T-cell (primary cell): ENCODE measurements around the gene CEACAM5. TPM values are rescaled to one million over a fixed set of nuclear protein-coding genes. Genes with fewer than 3 reads are reported as not detected.

ENCODE experiments used
- ATAC-seq, 4 experiments: fragments of 200-7000 bp in 3 of 4; fragments of 150-1000 bp in 1 of 4; cut with Tn5 transposase; replicated peaks in 1 of 4; 1 replicate in 3 of 4; 2 replicates in 1 of 4; pipeline ENCODE4 v1.10.0; 2021; ENCODE audit warnings: moderate library complexity in 3 of 4, mild to moderate bottlenecking in 2 of 4, moderate number of reproducible peaks in 1 of 4
- CTCF ChIA-PET, 2 donors: fragments of 300-600 bp; sonication (Branson Sonifier 250); formaldehyde crosslinking; loops; one replicate each; lab custom pipeline; 2022; ENCODE audit warnings: antibody characterized with exemption in 2 of 2; lab: Charles Lee
- POLR2A ChIA-PET, 2 donors: fragments of 300-600 bp; sonication (Branson Sonifier 250); formaldehyde crosslinking; loops; one replicate each; lab custom pipeline; 2022; ENCODE audit warnings: antibody characterized with exemption in 2 of 2; lab: Charles Lee
- DNase-seq, 35 experiments: peaks; one replicate each; pipeline versions ENCODE4 v3.0.0 to v3.0.0-alpha.2; 2013 to 2023
- H3K27ac ChIP-seq: one replicate; pipeline ENCODE4 v1.5.1; 2013; ENCODE audit warnings: low read length
- H3K27me3 ChIP-seq, 2 experiments: replicated peaks in 1 of 2; 1 replicate in 1 of 2; 2 replicates in 1 of 2; pipeline versions ENCODE4 v1.6.1 to v1.7.0; 2013; ENCODE audit warnings: low read length in 1 of 2, mixed read lengths in 1 of 2; ENCODE audit not compliant: control insufficient read depth in 2 of 2, insufficient read depth in 2 of 2; ENCODE audit errors: extremely low read depth in 1 of 2
- H3K36me3 ChIP-seq, 2 donors: 1 replicate in 1 of 2; 2 replicates in 1 of 2; pipeline versions ENCODE4 v1.6.1 to v1.7.0; 2013; ENCODE audit warnings: low read length in 1 of 2; ENCODE audit not compliant: control insufficient read depth in 2 of 2, insufficient read depth in 1 of 2; ENCODE audit errors: extremely low read depth in 1 of 2
- H3K4me1 ChIP-seq, 2 experiments: 1 replicate in 1 of 2; 2 replicates in 1 of 2; pipeline versions ENCODE4 v1.6.1 to v1.7.0; 2013; ENCODE audit warnings: low read length in 2 of 2, mixed read lengths in 1 of 2; ENCODE audit not compliant: insufficient read depth in 2 of 2, control insufficient read depth in 1 of 2; ENCODE audit errors: extremely low read depth in 1 of 2
- H3K4me3 ChIP-seq, 2 donors: 1 replicate in 1 of 2; 2 replicates in 1 of 2; pipeline versions ENCODE4 v1.5.1 to v1.7.0; 2013; ENCODE audit warnings: mild to moderate bottlenecking in 2 of 2, low read length in 1 of 2, moderate library complexity in 1 of 2; ENCODE audit not compliant: control insufficient read depth in 1 of 2; ENCODE audit errors: extremely low read depth in 1 of 2
- H3K9me3 ChIP-seq: 2 replicates; pipeline ENCODE4 v1.7.0; 2013
- H3K27ac Mint-ChIP-seq, 2 donors: one replicate each; pipeline ENCODE4 v1.8.0; 2020 to 2021; ENCODE audit warnings: mild to moderate bottlenecking in 2 of 2, mixed read lengths in 2 of 2
- H3K27me3 Mint-ChIP-seq, 2 donors: one replicate each; pipeline ENCODE4 v1.8.0; 2021 to 2022; ENCODE audit warnings: mixed read lengths in 2 of 2
- H3K36me3 Mint-ChIP-seq: one replicate; pipeline ENCODE4 v1.8.0; 2021; ENCODE audit warnings: mixed read lengths
- H3K4me1 Mint-ChIP-seq, 3 donors: one replicate each; pipeline ENCODE4 v1.8.0; 2020 to 2022; ENCODE audit warnings: mixed read lengths in 3 of 3, mild to moderate bottlenecking in 1 of 3
- H3K4me3 Mint-ChIP-seq, 3 donors: one replicate each; pipeline ENCODE4 v1.8.0; 2020 to 2022; ENCODE audit warnings: mild to moderate bottlenecking in 3 of 3, mixed read lengths in 3 of 3, moderate library complexity in 3 of 3
- H3K9me3 Mint-ChIP-seq, 3 donors: one replicate each; pipeline ENCODE4 v1.8.0; 2020 to 2022; ENCODE audit warnings: mixed read lengths in 3 of 3
- WGBS: methylation state at CpG from one replicate; pipeline ENCODE4 v1.1.5; 2013; ENCODE audit warnings: missing lambda C conversion rate; ENCODE audit not compliant: insufficient coverage; 5-methylcytosine and 5-hydroxymethylcytosine counted together
- total RNA-seq, 35 experiments: library from RNA in 6 of 35; stranded (reverse) in 6 of 35; fragments of 120-200 nt in 1 of 35; gene quantifications; one replicate each; pipeline versions ENCODE4 v1.2.1 to v1.2.4 and lab custom pipeline; 2013 to 2026

Gene CEACAM5
- total RNA-seq (1 to 10 TPM in 2 of 5 donors, under 1 TPM in 1, not detected in 2; 0.61 to 1.3 (median 1.0) TPM), total RNA-seq (lab: John Stamatoyannopoulos, UW) (0 to 0.17 (median 0) reads per million in 29 experiments)
- total RNA-seq (2013) = not detected

DNA sequence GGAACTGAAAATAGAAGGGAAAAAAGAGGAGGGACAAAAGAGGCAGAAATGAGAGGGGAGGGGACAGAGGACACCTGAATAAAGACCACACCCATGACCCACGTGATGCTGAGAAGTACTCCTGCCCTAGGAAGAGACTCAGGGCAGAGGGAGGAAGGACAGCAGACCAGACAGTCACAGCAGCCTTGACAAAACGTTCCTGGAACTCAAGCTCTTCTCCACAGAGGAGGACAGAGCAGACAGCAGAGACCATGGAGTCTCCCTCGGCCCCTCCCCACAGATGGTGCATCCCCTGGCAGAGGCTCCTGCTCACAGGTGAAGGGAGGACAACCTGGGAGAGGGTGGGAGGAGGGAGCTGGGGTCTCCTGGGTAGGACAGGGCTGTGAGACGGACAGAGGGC, at the start of gene CEACAM5:
TSS of gene CEACAM5 (plus strand) at position 146 of the 400 bp plus-strand sequence. CDS start at position 252, 106 bp downstream.
- Mint-ChIP-seq H3K27ac (no peak within 1 kb of the TSS), H3K4me1 (peaks cover 5 to 12% (median 6%) of the 10 kb centered on the region in 3 donors), H3K36me3 (no peaks in the 10 kb centered on the region), H3K4me3 (no peak within 1 kb of the TSS), H3K27me3 (peaks cover 35 to 48% of the 10 kb centered on the region in 2 donors), H3K9me3 (no peaks in the 10 kb centered on the region)
- WGBS = 17% methylated on average over 1 of the region's 4 CpGs
- Histone ChIP-seq H3K27ac (no peak within 1 kb of the TSS), H3K36me3 (no peaks in the 10 kb centered on the region), H3K4me3 (no peak within 1 kb of the TSS), H3K9me3 (no peaks in the 10 kb centered on the region), H3K27me3 (peaks cover 0 to 64% of the 10 kb centered on the region in 2 experiments), H3K4me1 (peaks cover 0 to 7% of the 10 kb centered on the region in 2 experiments)
- POLR2A ChIA-PET = interaction anchor here in 1 of 2 donors (0.5 kb wide), 1 partner anchor 618 kb away, joined by 3 read pairs; no protein-coding TSS in a partner anchor
- peak in 1 of 35 experiments; percentile 2 for DNase-seq
- CTCF ChIA-PET = no interaction called here
- no peak for ATAC-seq

- no peak for DNase-seq
- Histone ChIP-seq H3K27ac (no peak overlapping the region), H3K36me3 (no peaks in the 10 kb centered on the region), H3K27me3 (peaks cover 3% of the 10 kb centered on the region in 2 experiments), H3K9me3 (no peaks in the 10 kb centered on the region), H3K4me1 (no peaks in the 10 kb centered on the region), H3K4me3 (no peak overlapping the region)
- Mint-ChIP-seq H3K27ac (no peak overlapping the region), H3K27me3 (peaks cover 45 to 56% of the 10 kb centered on the region in 2 donors), H3K9me3 (peaks cover 8 to 47% (median 25%) of the 10 kb centered on the region in 3 donors), H3K36me3 (no peaks in the 10 kb centered on the region), H3K4me1 (no peaks in the 10 kb centered on the region), H3K4me3 (no peak overlapping the region)
- CTCF ChIA-PET = interaction anchor here in 1 of 2 donors (0.6 kb wide), 1 partner anchor 1047 kb away, joined by 3 read pairs; no protein-coding TSS in a partner anchor
- ATAC-seq = no peak
- POLR2A ChIA-PET = no interaction called here
- 81% methylated on average over 2 of the region's 2 CpGs for WGBS
Measured at GRCh38 chr19:41666075-41666474, 42.4 kb upstream of the CEACAM5 start.

DNA sequence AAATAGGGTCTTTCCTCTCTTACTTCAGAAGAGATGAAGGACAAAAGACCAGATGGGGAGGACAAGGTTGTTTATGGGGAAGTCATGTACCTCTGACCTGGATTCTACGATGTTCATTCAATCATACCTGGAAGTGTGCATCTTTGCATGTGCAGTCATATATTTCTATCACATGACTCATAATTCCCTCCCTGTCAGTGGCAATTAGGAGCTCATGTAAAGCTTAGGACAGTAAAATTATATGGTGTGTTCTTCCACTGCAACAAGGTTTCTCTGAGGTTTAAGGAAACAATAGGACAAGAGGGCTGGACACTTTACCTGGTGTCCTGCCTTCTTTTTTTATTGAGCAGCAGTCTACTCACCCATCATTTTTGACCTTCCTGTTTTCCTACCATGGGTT, 40.1 kb upstream of the CEACAM5 start:
- Mint-ChIP-seq H3K4me3 (no peak overlapping the region), H3K27me3 (peaks cover 49 to 61% of the 10 kb centered on the region in 2 donors), H3K4me1 (no peaks in the 10 kb centered on the region), H3K36me3 (no peaks in the 10 kb centered on the region), H3K9me3 (peaks cover 8 to 35% (median 25%) of the 10 kb centered on the region in 3 donors), H3K27ac (no peak overlapping the region)
- POLR2A ChIA-PET = no interaction called here
- Histone ChIP-seq H3K27ac (no peak overlapping the region), H3K27me3 (peaks cover 0 to 7% of the 10 kb centered on the region in 2 experiments), H3K4me1 (no peaks in the 10 kb centered on the region), H3K4me3 (no peak overlapping the region), H3K9me3 (no peaks in the 10 kb centered on the region), H3K36me3 (no peaks in the 10 kb centered on the region)
- no CpG with 5 or more reads among the region's 1 CpG for WGBS
- DNase-seq = no peak
- CTCF ChIA-PET = no interaction called here
- ATAC-seq = no peak

DNA sequence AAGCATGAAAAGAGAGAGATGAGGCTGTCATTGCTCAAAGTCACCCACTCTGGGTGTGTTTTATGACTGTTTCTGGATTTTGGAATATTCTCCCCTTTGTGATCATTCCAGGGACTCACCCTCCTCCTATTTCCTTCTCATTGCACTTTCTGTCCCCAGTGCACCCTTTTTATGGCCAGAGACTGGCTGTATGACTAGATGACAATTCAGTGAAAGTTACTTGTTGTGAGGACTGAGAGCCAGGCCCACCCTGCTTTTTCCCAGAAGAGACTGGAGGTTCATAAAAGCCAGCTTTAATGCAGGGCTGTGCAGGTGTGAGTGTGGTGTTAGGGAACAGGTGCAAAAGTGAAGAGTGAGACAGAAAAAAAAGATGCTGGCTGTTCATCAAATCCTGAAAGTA, 37.7 kb upstream of the CEACAM5 start:
- ATAC-seq = no peak
- DNase-seq = no peak
- no peaks in the 10 kb centered on the region for H3K4me1 ChIP-seq
- no peak overlapping the region for H3K4me3 ChIP-seq
- Mint-ChIP-seq H3K27me3 (peaks cover 61 to 67% of the 10 kb centered on the region in 2 donors), H3K4me1 (no peaks in the 10 kb centered on the region), H3K9me3 (peaks cover 0 to 15% (median 13%) of the 10 kb centered on the region in 3 donors), H3K27ac (peak overlapping the region in 1 of 2 donors; percentile 17), H3K36me3 (no peaks in the 10 kb centered on the region), H3K4me3 (no peak overlapping the region)
- POLR2A ChIA-PET = no interaction called here
- no peaks in the 10 kb centered on the region for H3K36me3 ChIP-seq
- CTCF ChIA-PET = no interaction called here
- H3K9me3 ChIP-seq = no peaks in the 10 kb centered on the region
- no peak overlapping the region for H3K27ac ChIP-seq
- H3K27me3 ChIP-seq = peaks cover 0 to 7% of the 10 kb centered on the region in 2 experiments

- Mint-ChIP-seq H3K9me3 (peaks cover 0 to 9% (median 9%) of the 10 kb centered on the region in 3 donors), H3K4me3 (no peak overlapping the region), H3K27me3 (peaks cover 62 to 68% of the 10 kb centered on the region in 2 donors), H3K4me1 (no peaks in the 10 kb centered on the region), H3K27ac (no peak overlapping the region), H3K36me3 (no peaks in the 10 kb centered on the region)
- H3K36me3 ChIP-seq = no peaks in the 10 kb centered on the region
- ChIA-PET POLR2A (no interaction called here), CTCF (no interaction called here)
- WGBS = 90% methylated on average over 2 of the region's 5 CpGs
- H3K27me3 ChIP-seq = peaks cover 0 to 7% of the 10 kb centered on the region in 2 experiments
- no peaks in the 10 kb centered on the region for H3K9me3 ChIP-seq
- DNase-seq (no peak), ATAC-seq (no peak)
- no peaks in the 10 kb centered on the region for H3K4me1 ChIP-seq
- H3K27ac ChIP-seq = no peak overlapping the region
- H3K4me3 ChIP-seq = no peak overlapping the region
Measured at GRCh38 chr19:41671486-41671885, 36.9 kb upstream of the CEACAM5 start.

GRCh38 chr19:41682437-41682836, 26.0 kb upstream of the CEACAM5 start:
- Mint-ChIP-seq H3K36me3 (no peaks in the 10 kb centered on the region), H3K27ac (no peak overlapping the region), H3K4me3 (no peak overlapping the region), H3K9me3 (no peaks in the 10 kb centered on the region), H3K27me3 (peaks cover 37 to 49% of the 10 kb centered on the region in 2 donors), H3K4me1 (no peaks in the 10 kb centered on the region)
- H3K36me3 ChIP-seq = no peaks in the 10 kb centered on the region
- H3K27me3 ChIP-seq = peaks cover 0 to 28% of the 10 kb centered on the region in 2 experiments
- WGBS = 50% methylated on average over 2 of the region's 6 CpGs
- H3K27ac ChIP-seq = no peak overlapping the region
- CTCF ChIA-PET = interaction anchor here in 1 of 2 donors (0.7 kb wide), 1 partner anchor 36 kb away, joined by 4 read pairs; no protein-coding TSS in a partner anchor
- POLR2A ChIA-PET = no interaction called here
- H3K4me3 ChIP-seq = no peak overlapping the region
- DNase-seq (no peak), ATAC-seq (no peak)
- no peaks in the 10 kb centered on the region for H3K4me1 ChIP-seq
- H3K9me3 ChIP-seq = no peaks in the 10 kb centered on the region
